Neural progenitor cell (in vitro differentiated cells): Measurements from ENCODE around the gene PHRF1.

ENCODE experiments used
- CTCF ChIP-seq: fragments of 200-600 bp; sonication (generic); IDR thresholded peaks from 2 replicates; pipeline ENCODE4 v1.5.1; 2017; ENCODE audit warnings: antibody characterized with exemption, mild to moderate bottlenecking
- EZH2phosphoT487 ChIP-seq: fragments of 200-600 bp; sonication (generic); IDR thresholded peaks from 2 replicates; pipeline ENCODE4 v1.6.1; 2017; ENCODE audit warnings: antibody characterized with exemption

- TF ChIP-seq CTCF, result no peak
- TF ChIP-seq EZH2phosphoT487, result peak; percentile 15
Measured at GRCh38 chr11:638631-639331, 62.5 kb downstream of the PHRF1 start.
